Lower lobe of right lung (tissue), 2 donors: ENCODE measurements around the gene ABCC11. TPM values are rescaled to one million over a fixed set of nuclear protein-coding genes. Genes with fewer than 3 reads are reported as not detected.

Experiments
- ATAC-seq, 2 donors: fragments of 200-7000 bp; cut with Tn5 transposase; one replicate each; pipeline ENCODE4 v1.9.1; 2020 to 2022; ENCODE audit warnings: mild to moderate bottlenecking in 2 of 2, moderate library complexity in 2 of 2
- DNase-seq: peaks from one replicate; pipeline ENCODE4 v3.0.0-alpha.2; 2020
- H3K27ac ChIP-seq: fragments of 200-600 bp; one replicate; pipeline ENCODE4 v1.8.0; 2022
- H3K27me3 ChIP-seq: fragments of 200-600 bp; one replicate; pipeline ENCODE4 v1.8.0; 2022; ENCODE audit warnings: low read depth
- H3K36me3 ChIP-seq: fragments of 200-600 bp; one replicate; pipeline ENCODE4 v1.8.0; 2022; ENCODE audit warnings: mild to moderate bottlenecking
- H3K4me1 ChIP-seq: fragments of 200-600 bp; one replicate; pipeline ENCODE4 v1.8.0; 2022
- H3K4me3 ChIP-seq: fragments of 200-600 bp; one replicate; pipeline ENCODE4 v1.8.0; 2022; ENCODE audit warnings: mild to moderate bottlenecking
- H3K9me3 ChIP-seq: fragments of 200-600 bp; one replicate; pipeline ENCODE4 v1.8.0; 2022
- intact Hi-C: fragments of 100-400 bp; cut with DNase I; formaldehyde crosslinking; loops from one replicate; pipeline ENCODE4 v1.11.0; 2022
- total RNA-seq: library from RNA; stranded (reverse); fragmentation: NEBNext Ultra II Directional; extraction: Animal tissue kit (Norgen Biotek cat#: 25700); gene quantifications from one replicate; pipeline ENCODE4 v1.2.1, GENCODE V29; 2021
- TF ChIP-seq, protein P1 (sequence below): fragments of 200-600 bp; IDR thresholded peaks from one replicate; pipeline ENCODE4 v1.8.0; 2022; ENCODE audit warnings: antibody characterized with exemption, mild to moderate bottlenecking
- donor health status: DM: no; HTN: yes; CAD: no; lungs with severe emphysema.

The ABCC11 gene
- total RNA-seq, 1 donor from 2014 or later: not detected

DNA sequence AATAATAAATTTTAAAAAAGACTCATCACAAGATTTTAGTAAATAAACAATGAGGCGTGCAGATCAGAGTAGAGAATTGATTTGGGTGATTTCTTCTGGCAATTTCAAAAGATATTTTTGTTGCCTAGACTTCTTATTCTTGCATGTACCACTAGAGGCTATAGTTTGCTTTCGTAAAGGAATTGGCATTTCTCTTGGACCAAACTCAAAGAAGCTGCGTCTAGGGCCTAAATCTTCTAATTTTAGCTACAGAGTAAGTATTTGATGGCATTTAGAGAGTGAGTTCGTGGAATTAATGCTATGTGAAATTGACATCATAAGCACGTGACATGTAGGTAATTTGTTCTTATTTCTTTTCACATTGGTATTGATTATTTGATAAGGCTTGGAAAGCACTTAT lies 24.4 kb upstream of the ABCC11 start:
- TF ChIP-seq, protein P1, sequence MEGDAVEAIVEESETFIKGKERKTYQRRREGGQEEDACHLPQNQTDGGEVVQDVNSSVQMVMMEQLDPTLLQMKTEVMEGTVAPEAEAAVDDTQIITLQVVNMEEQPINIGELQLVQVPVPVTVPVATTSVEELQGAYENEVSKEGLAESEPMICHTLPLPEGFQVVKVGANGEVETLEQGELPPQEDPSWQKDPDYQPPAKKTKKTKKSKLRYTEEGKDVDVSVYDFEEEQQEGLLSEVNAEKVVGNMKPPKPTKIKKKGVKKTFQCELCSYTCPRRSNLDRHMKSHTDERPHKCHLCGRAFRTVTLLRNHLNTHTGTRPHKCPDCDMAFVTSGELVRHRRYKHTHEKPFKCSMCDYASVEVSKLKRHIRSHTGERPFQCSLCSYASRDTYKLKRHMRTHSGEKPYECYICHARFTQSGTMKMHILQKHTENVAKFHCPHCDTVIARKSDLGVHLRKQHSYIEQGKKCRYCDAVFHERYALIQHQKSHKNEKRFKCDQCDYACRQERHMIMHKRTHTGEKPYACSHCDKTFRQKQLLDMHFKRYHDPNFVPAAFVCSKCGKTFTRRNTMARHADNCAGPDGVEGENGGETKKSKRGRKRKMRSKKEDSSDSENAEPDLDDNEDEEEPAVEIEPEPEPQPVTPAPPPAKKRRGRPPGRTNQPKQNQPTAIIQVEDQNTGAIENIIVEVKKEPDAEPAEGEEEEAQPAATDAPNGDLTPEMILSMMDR: no peak
- H3K27ac ChIP-seq: no peak overlapping the region
- H3K9me3 ChIP-seq: no peaks in the 10 kb centered on the region
- H3K36me3 ChIP-seq: peaks cover 48% of the 10 kb centered on the region
- intact Hi-C loops: no loop called here
- no peak overlapping the region for H3K4me3 ChIP-seq
- H3K4me1 ChIP-seq: no peaks in the 10 kb centered on the region
- DNase-seq: no peak
- ATAC-seq: no peak
- no peaks in the 10 kb centered on the region for H3K27me3 ChIP-seq

DNA sequence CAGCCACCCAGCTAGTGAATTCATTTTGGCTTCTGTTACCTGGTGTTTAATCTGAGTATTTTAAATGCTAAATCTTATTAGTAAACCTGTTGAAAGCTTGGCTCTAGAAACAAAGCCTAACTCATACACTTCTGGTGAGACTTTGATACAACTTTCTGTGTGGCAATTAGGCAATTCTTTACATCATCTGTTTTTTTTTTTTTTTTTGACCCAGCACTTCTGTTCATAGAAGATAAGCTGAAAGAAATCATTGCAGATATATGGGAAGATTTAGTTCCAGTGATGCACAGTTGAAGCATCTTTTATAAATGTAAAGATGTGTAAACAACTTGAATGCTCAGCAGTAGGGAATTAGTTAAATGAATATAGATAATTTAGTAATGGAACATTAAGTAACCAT lies 21.7 kb upstream of the ABCC11 start:
- intact Hi-C loops: no loop called here
- no peaks in the 10 kb centered on the region for H3K9me3 ChIP-seq
- TF ChIP-seq, protein P1: no peak
- H3K27ac ChIP-seq: no peak overlapping the region
- peaks cover 59% of the 10 kb centered on the region for H3K36me3 ChIP-seq
- H3K4me3 ChIP-seq: no peak overlapping the region
- no peaks in the 10 kb centered on the region for H3K4me1 ChIP-seq
- ATAC-seq (no peak), DNase-seq (no peak)
- H3K27me3 ChIP-seq: no peaks in the 10 kb centered on the region

DNA sequence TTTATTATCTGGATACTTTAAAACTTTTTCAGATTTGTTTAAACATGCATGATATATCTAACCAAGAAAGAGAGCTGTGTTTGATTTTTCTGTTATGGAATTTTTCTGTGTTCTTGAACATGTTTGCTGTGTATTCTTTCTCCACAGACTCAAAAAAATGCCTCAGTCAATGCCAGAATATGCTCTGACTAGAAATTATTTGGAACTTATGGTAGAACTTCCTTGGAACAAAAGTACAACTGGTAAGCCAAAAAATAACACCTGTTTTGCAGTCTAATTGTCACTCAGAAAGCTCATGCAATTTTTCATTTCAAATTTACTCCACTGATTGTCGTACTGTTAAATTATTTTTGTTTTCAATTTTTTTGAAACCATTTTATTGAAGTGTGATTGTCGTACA lies 15.3 kb upstream of the ABCC11 start:
- ATAC-seq (no peak), DNase-seq (no peak)
- intact Hi-C loops: no loop called here
- Histone ChIP-seq H3K9me3 (no peaks in the 10 kb centered on the region), H3K27ac (no peak overlapping the region), H3K4me1 (no peaks in the 10 kb centered on the region), H3K36me3 (peaks cover 88% of the 10 kb centered on the region), H3K4me3 (no peak overlapping the region), H3K27me3 (no peaks in the 10 kb centered on the region)
- TF ChIP-seq, protein P1: no peak

DNA sequence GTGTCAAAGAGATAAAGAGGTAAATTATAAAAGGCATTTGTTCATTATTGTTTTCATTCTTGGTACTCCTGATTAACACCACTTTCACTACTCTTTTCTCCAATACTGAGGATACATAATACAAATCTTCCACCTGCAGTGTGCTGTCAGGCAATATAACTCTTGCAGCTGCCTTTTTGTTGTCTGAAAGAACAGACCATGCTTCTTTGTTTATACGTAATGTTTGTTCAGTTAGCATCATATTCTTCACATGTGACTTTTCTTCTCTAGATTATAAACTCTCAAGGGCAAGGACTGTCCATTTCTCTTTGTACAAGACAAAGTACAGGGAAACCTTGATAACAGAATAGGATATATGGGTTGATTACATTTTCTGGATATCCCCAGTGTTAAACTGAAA lies 14.2 kb upstream of the ABCC11 start:
- Histone ChIP-seq H3K9me3 (no peaks in the 10 kb centered on the region), H3K4me1 (no peaks in the 10 kb centered on the region), H3K4me3 (no peak overlapping the region), H3K27me3 (no peaks in the 10 kb centered on the region), H3K27ac (no peak overlapping the region), H3K36me3 (peaks cover 93% of the 10 kb centered on the region)
- DNase-seq (no peak), ATAC-seq (no peak)
- intact Hi-C loops: no loop called here
- TF ChIP-seq, protein P1: no peak

DNA sequence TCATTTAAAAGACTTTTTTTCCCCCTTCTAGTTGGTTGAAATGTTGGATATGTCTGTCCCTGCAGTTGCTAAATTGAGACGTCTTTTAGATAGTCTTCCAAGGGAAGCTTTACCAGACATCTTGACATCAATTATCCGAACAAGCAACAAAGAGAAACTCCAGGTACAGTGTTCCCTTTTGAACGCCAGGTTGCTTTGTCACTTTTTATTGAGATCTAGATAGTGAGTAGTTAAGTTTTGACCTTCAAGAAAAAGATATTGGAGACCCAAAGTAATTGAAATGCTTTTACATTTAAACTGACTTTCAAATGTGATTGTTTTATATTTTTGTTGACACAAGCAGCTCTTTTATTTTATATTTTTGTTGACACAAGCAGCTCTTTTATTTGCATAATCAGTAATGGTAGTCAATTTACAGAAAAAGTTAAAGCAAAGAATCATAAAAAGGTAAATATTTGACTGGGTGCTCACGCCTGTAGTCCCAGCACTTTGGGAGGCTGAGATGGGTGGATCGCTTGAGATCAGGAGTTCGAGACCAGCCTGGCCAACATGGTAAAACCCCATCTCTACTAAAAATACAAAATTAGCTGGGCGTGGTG lies 9.3 kb upstream of the ABCC11 start:
- no peaks in the 10 kb centered on the region for H3K27me3 ChIP-seq
- peaks cover 7% of the 10 kb centered on the region for H3K4me1 ChIP-seq
- peaks cover 89% of the 10 kb centered on the region for H3K36me3 ChIP-seq
- no peak overlapping the region for H3K4me3 ChIP-seq
- TF ChIP-seq, protein P1: no peak
- no peaks in the 10 kb centered on the region for H3K9me3 ChIP-seq
- intact Hi-C loops: no loop called here
- DNase-seq: no peak
- H3K27ac ChIP-seq: no peak overlapping the region
- ATAC-seq: no peak
